ENCODE results near the gene CDC25C. TPM values are rescaled to one million over a fixed set of nuclear protein-coding genes. Genes with fewer than 3 reads are reported as not detected.

The CDC25C gene
- total and polyA plus RNA-seq, 9 of the 15 experiments (the other 6 are each of a cell fraction or from before 2014, with no cell fraction given), result 19.1 to 63.7 (median 31.9) TPM

DNA sequence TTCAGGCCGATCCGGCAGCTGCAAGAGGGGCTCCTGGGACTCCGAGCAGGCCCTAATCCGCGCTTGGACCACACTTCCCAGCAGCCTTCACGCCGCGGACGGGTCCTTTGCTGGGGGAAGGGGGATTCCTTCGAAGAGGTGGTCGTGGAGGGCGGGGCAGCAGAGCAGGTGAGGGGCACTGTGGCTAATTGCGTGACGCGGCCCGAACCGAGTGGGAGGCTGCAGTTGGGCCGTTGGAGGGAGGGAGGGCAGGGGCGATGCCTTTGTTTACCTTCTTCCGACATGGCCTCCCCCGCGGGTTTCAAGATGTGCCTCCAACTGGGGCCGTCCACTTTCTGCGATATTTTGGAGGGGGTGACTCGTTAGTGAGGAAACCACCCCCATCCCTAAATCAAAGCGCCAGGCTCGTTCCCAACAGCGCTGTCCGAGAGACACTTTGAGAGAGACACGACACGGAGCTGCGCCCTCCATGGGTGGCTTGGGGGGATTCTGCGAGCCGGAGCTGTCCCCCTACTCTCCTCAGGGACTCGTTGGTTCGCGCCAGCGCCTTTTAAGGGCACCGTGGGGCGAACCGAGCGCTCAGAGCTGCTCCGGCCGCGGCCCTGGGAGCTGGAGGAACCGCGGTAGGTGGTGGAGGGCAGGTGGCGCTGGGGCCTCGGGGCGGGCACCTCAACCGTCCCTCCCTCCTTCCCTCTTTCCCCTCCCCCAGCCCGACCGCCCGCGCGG is 6.2 kb upstream of the CDC25C start, which contains the start of gene FAM53C (continued):
- TF ChIP-seq HDAC6 (IDR thresholded peaks at IDR 0.05; ENCODE audit: low read depth, low read length), result peak; percentile 94; the same call in 1 of the 2 replicates
- no peak; the same call in 1 of the 2 replicates for TF ChIP-seq MYNN (IDR thresholded peaks at IDR 0.05)
- TF ChIP-seq MYNN (CRISPR knock-in tag; IDR thresholded peaks at IDR 0.05), result no peak
- no peak for TF ChIP-seq ZC3H4 (CRISPR knock-in tag; IDR thresholded peaks at IDR 0.05; ENCODE audit: borderline replicate concordance)
- TF ChIP-seq BRCA1 (IDR thresholded peaks at IDR 0.05), result no peak
- no peak for TF ChIP-seq BRCA1 (CRISPR knock-in tag; IDR thresholded peaks at IDR 0.05)
- TF ChIP-seq ZNF79 (CRISPR knock-in tag; IDR thresholded peaks at IDR 0.05; ENCODE audit: low read depth), result no peak
- TF ChIP-seq POLR2AphosphoS2 (IDR thresholded peaks at IDR 0.05; ENCODE audit: low read length), result no peak
- TF ChIP-seq, protein P1, sequence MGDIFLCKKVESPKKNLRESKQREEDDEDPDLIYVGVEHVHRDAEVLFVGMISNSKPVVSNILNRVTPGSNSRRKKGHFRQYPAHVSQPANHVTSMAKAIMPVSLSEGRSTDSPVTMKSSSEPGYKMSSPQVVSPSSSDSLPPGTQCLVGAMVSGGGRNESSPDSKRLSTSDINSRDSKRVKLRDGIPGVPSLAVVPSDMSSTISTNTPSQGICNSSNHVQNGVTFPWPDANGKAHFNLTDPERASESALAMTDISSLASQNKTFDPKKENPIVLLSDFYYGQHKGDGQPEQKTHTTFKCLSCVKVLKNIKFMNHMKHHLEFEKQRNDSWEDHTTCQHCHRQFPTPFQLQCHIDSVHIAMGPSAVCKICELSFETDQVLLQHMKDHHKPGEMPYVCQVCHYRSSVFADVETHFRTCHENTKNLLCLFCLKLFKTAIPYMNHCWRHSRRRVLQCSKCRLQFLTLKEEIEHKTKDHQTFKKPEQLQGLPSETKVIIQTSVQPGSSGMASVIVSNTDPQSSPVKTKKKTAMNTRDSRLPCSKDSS (IDR thresholded peaks at IDR 0.05; ENCODE audit: low read depth, partially characterized antibody), result no peak
- TF ChIP-seq POLR2H (tag; IDR thresholded peaks at IDR 0.05; ENCODE audit: low read depth), result peak; percentile 98
- TF ChIP-seq, protein P2, sequence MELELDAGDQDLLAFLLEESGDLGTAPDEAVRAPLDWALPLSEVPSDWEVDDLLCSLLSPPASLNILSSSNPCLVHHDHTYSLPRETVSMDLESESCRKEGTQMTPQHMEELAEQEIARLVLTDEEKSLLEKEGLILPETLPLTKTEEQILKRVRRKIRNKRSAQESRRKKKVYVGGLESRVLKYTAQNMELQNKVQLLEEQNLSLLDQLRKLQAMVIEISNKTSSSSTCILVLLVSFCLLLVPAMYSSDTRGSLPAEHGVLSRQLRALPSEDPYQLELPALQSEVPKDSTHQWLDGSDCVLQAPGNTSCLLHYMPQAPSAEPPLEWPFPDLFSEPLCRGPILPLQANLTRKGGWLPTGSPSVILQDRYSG (tag; conservative IDR thresholded peaks at IDR 0.05; ENCODE audit: low read depth), result peak; percentile 43; the same call in 1 of the 2 replicates
- no peak for TF ChIP-seq SMARCC2 (IDR thresholded peaks at IDR 0.05; ENCODE audit: low read depth)
- TF ChIP-seq TARDBP (IDR thresholded peaks at IDR 0.05), result peak; percentile 66; the same call in 1 of the 2 replicates
- TF ChIP-seq MTA2 (IDR thresholded peaks at IDR 0.05; ENCODE audit: low read depth), result no peak
- peak; percentile 93 for TF ChIP-seq JUND (IDR thresholded peaks at IDR 0.05; ENCODE audit: borderline replicate concordance, low read depth, low read length)
- peak; percentile 44; the same call in 2 of the 3 replicates for TF ChIP-seq JUND (tag; IDR thresholded peaks at IDR 0.05; ENCODE audit: borderline replicate concordance, low read depth, low read length)
- TF ChIP-seq, protein P3, sequence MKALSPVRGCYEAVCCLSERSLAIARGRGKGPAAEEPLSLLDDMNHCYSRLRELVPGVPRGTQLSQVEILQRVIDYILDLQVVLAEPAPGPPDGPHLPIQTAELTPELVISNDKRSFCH (CRISPR knock-in tag; IDR thresholded peaks at IDR 0.05), result no peak
- TF ChIP-seq, protein P3 (tag; IDR thresholded peaks at IDR 0.05), result no peak
- TF ChIP-seq RBM14 (IDR thresholded peaks at IDR 0.05; ENCODE audit: borderline replicate concordance, insufficient read depth, low read depth, low read length), result peak; percentile 96; the same call in 1 of the 2 replicates
- peak; percentile 52 for TF ChIP-seq ZBTB1 (CRISPR knock-in tag; IDR thresholded peaks at IDR 0.05; ENCODE audit: borderline replicate concordance, low read depth)
- TF ChIP-seq EWSR1 (IDR thresholded peaks at IDR 0.05; ENCODE audit: borderline replicate concordance, low read depth, partially characterized antibody), result no peak
- TF ChIP-seq HDAC1 (IDR thresholded peaks at IDR 0.05), result peak in 1 of 2 experiments; percentile 13; a peak in 1 of 4 replicates
- TF ChIP-seq BACH1 (tag; IDR thresholded peaks at IDR 0.05), result no peak
- peak; percentile 94; the same call in 1 of the 2 replicates for TF ChIP-seq FOXP1 (CRISPR knock-in tag; IDR thresholded peaks at IDR 0.05)
- TF ChIP-seq DDX20 (tag; IDR thresholded peaks at IDR 0.05; ENCODE audit: low read depth), result no peak
- no peak for TF ChIP-seq RHOXF2B (CRISPR knock-in tag; conservative IDR thresholded peaks at IDR 0.05)
- TF ChIP-seq ZNF121 (CRISPR knock-in tag; conservative IDR thresholded peaks at IDR 0.05), result no peak
- TF ChIP-seq ZNF12 (CRISPR knock-in tag; IDR thresholded peaks at IDR 0.05), result peak; percentile 38; the same call in 1 of the 2 replicates

Measured in K562 (cell line).